ENCODE measurements around the gene GAGE2A.
"Not testable (repeated sequence)": the region's sequence is repeated elsewhere in the genome, so short reads cannot be mapped to it uniquely, and the experiment has no call there.

GAGE2A gene, protein sequence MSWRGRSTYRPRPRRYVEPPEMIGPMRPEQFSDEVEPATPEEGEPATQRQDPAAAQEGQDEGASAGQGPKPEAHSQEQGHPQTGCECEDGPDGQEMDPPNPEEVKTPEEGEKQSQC

DNA sequence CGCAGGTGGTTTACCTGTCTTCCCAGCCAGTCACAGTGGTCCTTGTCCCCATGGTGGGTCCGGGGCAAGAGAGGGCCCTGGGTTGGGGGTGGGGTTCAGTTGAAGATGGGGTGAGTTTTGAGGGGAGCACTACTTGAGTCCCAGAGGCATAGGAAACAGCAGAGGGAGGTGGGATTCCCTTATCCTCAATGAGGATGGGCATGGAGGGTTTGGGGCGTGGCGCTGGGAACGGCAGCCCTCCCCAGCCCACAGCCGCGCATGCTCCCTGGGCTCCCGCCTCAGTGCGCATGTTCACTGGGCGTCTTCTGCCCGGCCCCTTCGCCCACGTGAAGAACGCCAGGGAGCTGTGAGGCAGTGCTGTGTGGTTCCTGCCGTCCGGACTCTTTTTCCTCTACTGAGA lies at the start of gene GAGE2A:
GAGE2A (plus strand) TSS at position 301 of the 400 bp plus-strand sequence. CDS start 1,155 bp downstream, outside the sequence.
- not testable (repeated sequence) for DNase-seq

DNA sequence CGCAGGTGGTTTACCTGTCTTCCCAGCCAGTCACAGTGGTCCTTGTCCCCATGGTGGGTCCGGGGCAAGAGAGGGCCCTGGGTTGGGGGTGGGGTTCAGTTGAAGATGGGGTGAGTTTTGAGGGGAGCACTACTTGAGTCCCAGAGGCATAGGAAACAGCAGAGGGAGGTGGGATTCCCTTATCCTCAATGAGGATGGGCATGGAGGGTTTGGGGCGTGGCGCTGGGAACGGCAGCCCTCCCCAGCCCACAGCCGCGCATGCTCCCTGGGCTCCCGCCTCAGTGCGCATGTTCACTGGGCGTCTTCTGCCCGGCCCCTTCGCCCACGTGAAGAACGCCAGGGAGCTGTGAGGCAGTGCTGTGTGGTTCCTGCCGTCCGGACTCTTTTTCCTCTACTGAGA lies 47.9 kb upstream of the GAGE2A start, which contains the start of gene GAGE12D:
GAGE12D (plus strand) TSS at position 301 of the 400 bp plus-strand sequence. CDS start 1,155 bp downstream, outside the sequence.
- DNase-seq: not testable (repeated sequence)

DNA sequence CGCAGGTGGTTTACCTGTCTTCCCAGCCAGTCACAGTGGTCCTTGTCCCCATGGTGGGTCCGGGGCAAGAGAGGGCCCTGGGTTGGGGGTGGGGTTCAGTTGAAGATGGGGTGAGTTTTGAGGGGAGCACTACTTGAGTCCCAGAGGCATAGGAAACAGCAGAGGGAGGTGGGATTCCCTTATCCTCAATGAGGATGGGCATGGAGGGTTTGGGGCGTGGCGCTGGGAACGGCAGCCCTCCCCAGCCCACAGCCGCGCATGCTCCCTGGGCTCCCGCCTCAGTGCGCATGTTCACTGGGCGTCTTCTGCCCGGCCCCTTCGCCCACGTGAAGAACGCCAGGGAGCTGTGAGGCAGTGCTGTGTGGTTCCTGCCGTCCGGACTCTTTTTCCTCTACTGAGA lies 38.3 kb upstream of the GAGE2A start, which contains the start of gene GAGE12E:
GAGE12E (plus strand) TSS at position 301 of the 400 bp plus-strand sequence. CDS start 1,155 bp downstream, outside the sequence.
- DNase-seq: not testable (repeated sequence)

GRCh38 chrX:49560542-49560941 lies 28.8 kb upstream of the GAGE2A start, which contains the start of gene GAGE12F:
Gene GAGE12F, plus strand, starts transcription at chrX:49560842. Its CDS starts 1,155 bp downstream, at chrX:49561997.
- not testable (repeated sequence) for DNase-seq

DNA sequence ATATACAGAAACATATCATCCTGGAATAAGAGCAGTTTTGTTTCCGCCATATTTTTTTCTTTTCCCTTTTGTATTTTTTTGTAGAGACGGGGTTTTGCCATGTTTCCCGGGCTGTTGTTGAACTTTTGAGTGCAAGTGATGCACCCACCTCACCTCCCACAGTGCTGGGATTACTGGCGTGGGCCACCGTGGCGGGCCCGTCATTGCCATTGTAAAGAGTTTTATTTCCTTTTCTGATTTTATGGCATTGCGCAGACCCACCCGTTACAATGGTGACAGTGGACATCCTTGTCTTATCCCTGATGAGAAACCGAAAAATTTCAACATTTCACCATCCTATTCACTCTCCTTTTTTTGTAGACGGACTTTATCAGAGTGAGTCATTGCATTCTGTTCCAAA lies 20.6 kb upstream of the GAGE2A start:
- DNase-seq: not testable (repeated sequence)

DNA sequence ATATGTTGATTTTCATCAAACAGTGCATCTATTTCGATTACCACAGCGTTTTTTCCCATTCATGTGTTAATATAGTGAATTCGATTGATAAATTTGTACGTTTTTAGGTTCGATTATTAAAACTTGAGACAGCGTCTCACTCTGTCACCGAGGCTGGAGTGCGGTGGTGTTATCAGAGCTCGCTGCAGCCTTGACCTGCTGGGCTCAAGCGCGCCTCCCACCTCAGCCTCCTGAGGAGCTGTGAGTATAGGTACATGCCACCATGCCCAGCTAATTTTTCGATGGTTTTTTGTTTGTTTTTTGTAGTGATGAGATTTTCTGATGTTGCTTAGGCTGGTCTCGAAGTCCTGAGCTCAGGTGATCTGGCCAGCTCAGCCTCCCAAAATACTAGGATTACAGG lies 20.1 kb upstream of the GAGE2A start:
- not testable (repeated sequence) for DNase-seq

DNA sequence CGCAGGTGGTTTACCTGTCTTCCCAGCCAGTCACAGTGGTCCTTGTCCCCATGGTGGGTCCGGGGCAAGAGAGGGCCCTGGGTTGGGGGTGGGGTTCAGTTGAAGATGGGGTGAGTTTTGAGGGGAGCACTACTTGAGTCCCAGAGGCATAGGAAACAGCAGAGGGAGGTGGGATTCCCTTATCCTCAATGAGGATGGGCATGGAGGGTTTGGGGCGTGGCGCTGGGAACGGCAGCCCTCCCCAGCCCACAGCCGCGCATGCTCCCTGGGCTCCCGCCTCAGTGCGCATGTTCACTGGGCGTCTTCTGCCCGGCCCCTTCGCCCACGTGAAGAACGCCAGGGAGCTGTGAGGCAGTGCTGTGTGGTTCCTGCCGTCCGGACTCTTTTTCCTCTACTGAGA lies 19.2 kb upstream of the GAGE2A start, which contains the start of gene GAGE12G:
GAGE12G (plus strand) TSS at position 301 of the 400 bp plus-strand sequence. CDS start 1,155 bp downstream, outside the sequence.
- not testable (repeated sequence) for DNase-seq

- not testable (repeated sequence) for DNase-seq
Measured at GRCh38 chrX:49579649-49580048, 9.6 kb upstream of the GAGE2A start, which contains the start of gene GAGE12H. Gene GAGE12H, plus strand, starts transcription at chrX:49579949. Its CDS starts 1,155 bp downstream, at chrX:49581104.

- DNase-seq: peak; percentile 15
Measured at GRCh38 chrX:49589769-49590478, 628 bp downstream of the GAGE2A start.

DNA sequence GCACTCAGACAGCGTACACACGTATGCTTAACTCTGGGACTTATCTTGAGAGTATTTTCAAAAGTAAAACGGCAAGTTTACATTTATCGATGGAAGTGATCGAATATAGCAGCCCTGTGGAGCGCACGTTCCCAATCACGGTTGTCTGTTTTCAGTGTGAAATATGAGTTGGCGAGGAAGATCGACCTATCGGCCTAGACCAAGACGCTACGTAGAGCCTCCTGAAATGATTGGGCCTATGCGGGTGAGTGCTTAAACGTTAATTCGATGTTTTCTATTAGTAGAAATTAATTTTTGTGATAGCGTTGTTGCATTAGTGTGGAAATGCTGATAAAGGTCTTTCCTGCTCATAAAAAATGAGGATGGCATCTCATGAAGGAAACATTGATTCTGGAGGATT lies 1.2 kb downstream of the GAGE2A start:
- not testable (repeated sequence) for DNase-seq

GRCh38 chrX:49598720-49599119 lies 9.4 kb downstream of the GAGE2A start, which contains the start of gene GAGE1:
Gene GAGE1, plus strand, starts transcription at chrX:49599020. Its CDS starts 1,155 bp downstream, at chrX:49600175.
- DNase-seq: not testable (repeated sequence)

DNA sequence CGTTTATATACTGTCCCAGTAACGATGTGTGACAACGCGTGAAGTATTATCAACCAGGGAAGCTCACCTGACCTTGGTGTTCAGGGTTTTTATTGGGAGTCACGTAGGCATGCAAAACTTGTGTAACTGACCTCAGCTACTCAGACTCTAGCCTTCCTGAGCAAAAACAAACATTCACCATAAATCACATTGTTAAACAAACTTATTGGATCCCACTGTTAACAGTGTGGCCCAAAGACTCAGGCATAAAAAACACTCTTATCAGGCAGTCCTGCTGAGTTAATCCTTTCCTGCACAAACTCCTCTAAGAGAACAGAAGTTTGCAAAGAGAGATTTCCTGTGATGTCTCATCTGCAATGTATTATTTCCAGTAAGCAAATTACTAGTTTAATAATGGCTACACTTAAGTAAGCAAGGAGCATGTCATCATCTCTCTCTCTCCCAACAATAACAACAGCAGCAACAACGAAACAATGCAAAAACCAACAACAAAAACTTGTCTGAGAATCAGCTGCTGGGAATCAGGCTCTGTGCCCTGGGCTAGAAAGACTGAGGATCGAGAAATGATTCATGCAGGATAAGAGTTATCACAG lies 21.5 kb downstream of the GAGE2A start:
- DNase-seq: no peak

DNA sequence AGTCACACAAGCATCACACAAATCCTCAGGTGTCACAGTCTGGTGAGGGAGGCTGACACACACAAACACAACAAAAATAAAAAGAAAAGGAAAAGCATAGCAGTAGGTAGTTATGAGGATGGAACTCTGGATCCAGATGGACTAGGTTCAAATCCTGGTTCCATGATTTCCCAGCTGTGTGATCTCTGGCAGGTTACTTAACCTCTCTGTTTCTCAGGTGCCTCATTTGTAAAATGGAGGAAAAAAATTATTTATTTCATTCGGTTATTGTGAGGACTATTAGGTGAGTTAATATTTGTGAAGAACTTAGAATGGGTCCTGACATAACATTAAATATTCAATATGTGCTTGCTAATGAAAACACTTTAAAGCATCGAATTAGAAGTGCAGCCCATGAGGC lies 29.3 kb downstream of the GAGE2A start:
- no peak for DNase-seq

GRCh38 chrX:49627086-49627777 lies 37.9 kb downstream of the GAGE2A start:
- peak; percentile 27 for DNase-seq

DNA sequence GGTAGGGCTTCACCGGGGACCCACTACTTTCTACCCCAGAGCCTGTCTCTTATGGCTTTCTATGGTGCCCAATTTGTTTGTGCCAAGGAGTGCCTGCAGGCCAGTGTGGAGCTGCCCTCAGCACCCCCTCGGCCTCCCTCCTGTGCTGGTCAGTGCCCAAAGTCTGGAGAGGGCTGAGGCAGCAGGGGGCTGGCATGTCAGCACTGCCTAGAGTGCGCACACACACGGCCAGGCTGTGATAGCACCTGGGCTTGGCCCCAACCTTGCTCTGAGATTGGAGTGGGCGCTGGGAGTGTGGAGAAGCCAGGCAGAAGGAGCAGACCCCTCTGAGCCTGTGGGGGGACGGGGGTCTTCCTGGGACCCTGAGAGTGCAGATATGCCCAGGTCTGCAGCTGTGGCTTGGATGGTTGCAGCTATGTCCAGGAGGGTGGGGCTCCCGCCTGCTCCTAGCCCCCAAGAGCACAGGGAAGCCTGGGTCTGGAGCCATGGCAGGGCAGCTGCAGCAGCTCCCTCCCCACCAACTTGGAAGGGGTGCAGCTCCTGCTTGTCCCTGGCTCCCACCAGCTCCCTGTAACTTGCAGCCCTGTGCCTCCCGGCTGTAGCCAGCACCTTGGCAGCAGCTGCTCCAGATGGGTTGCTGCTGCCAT lies 55.8 kb downstream of the GAGE2A start:
- no peak for DNase-seq

Data from activated CD4-positive, alpha-beta T cell treated with anti-CD3 and anti-CD28 coated beads, Interleukin-2, Interleukin-6, amounts not matched to agents 100 ng/mL and 50 ng/mL, durations not matched to agents 16 hours and 8 hours (primary cell).